Epithelial cell of esophagus (primary cell): Measurements from ENCODE around the gene FSIP2.

ENCODE experiments used
- DNase-seq: peaks from one replicate; pipeline ENCODE4 v3.0.0; 2010; ENCODE audit warnings: low read depth
- H3K4me3 ChIP-seq: 2 replicates; pipeline ENCODE4 v1.5.1; 2011; ENCODE audit warnings: mild to moderate bottlenecking, low read length, control low read depth
- TF ChIP-seq, protein P1 (sequence below): IDR thresholded peaks from 2 replicates; pipeline ENCODE4 v1.5.1; 2011; ENCODE audit warnings: low read depth, mild to moderate bottlenecking, low read length, control low read depth, inconsistent platforms; ENCODE audit not compliant: insufficient read depth; ENCODE audit errors: missing control alignments

The FSIP2 gene

DNA sequence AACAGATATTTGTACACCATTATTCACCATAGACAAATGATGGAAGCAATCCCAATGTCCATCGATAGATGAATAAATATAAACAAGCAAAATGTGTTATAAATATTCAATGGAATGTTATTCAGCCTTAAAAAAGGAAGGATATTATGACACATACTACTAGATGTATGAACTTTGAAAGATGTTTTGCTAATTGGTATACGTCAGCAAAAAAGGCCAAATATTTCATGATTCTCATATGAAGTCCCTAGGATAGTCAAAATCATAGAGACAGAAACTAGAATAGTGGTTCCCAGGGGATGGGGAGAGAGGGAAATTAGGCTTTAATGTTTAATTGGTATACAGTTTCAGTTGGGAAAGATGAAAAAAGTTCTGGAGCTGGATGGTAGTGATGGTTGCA is 85.2 kb downstream of the FSIP2 start:
- TF ChIP-seq, protein P1, sequence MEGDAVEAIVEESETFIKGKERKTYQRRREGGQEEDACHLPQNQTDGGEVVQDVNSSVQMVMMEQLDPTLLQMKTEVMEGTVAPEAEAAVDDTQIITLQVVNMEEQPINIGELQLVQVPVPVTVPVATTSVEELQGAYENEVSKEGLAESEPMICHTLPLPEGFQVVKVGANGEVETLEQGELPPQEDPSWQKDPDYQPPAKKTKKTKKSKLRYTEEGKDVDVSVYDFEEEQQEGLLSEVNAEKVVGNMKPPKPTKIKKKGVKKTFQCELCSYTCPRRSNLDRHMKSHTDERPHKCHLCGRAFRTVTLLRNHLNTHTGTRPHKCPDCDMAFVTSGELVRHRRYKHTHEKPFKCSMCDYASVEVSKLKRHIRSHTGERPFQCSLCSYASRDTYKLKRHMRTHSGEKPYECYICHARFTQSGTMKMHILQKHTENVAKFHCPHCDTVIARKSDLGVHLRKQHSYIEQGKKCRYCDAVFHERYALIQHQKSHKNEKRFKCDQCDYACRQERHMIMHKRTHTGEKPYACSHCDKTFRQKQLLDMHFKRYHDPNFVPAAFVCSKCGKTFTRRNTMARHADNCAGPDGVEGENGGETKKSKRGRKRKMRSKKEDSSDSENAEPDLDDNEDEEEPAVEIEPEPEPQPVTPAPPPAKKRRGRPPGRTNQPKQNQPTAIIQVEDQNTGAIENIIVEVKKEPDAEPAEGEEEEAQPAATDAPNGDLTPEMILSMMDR: no peak
- no peak for DNase-seq
- H3K4me3 ChIP-seq: no peak overlapping the region

DNA sequence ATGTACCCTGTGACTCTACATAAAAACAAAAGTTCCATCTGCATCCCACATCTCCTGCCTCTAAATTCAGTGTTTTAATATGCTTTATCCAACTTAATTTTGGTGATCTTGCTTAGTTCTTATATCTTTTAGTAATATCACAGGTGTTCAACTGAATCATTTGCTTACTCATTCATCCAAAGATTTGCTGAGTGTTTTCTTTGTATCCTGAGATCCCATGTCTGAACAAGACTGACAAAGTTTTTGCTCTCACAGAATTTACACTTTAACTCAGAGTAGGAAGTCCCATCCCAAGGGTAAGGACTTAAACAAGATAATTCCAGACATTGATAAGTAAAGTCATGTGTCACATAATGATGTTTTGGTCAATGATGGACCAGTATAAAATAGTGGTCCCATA is 87.0 kb downstream of the FSIP2 start:
- TF ChIP-seq, protein P1: no peak
- peak; percentile 50 for DNase-seq
- H3K4me3 ChIP-seq: no peak overlapping the region

DNA sequence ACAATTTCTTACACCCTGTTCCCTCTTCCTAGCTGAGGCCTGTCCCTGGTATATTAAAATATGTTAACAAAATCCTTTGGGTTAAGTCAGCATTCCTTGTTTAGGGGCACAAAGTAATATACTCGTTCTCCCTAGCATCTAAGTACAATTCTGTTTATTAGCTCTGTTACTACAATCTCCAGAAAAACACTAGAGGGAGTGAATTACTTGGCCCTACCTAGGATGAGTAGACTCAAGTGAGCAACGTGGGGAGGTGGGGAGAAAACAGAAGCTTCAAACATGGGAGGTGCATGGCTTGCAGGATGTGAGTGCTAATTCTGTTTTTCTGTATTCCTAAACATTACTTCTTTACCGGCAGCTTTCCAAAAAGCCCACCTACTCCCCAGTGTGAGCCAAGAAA is 89.7 kb downstream of the FSIP2 start:
- no peak for DNase-seq
- no peak overlapping the region for H3K4me3 ChIP-seq
- TF ChIP-seq, protein P1: no peak

DNA sequence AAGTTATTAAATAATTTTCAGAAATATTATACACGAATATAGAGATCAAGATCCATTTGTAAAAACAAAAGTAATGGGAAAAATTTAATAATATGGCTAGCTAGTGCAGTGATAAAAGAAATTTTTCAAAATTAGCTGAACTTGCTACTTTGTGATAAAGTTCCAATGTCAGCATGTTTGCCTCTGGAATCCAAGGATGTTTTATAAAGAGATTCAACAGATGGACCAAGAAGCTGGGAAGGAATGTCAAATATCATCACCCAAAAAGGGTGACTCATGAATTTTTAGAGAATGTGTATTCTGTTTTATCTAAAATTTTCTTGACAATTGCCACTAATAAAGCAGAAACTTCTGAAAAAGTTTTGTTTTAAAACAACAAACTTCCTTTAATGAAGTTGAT is 95.3 kb downstream of the FSIP2 start:
- H3K4me3 ChIP-seq: no peak overlapping the region
- TF ChIP-seq, protein P1: no peak

DNA sequence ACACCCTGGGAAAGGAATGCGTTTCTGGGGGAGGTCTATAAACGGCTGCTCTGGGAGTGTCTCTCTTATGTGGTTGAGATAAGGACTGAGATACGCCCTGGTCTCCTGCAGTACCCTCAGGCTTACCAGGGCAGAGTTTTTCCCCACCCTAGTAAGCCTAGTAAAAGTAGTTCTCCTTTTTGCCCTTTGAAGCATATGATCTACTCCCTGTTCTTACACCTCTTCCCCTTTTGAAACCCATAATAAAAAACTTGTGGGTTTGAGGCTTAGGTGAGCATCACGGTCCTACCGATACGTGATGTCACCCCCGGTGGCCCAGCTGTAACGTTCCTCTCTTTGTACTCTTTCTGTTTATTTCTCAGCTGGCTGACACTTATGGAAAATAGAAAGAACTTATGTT is 97.4 kb downstream of the FSIP2 start:
- H3K4me3 ChIP-seq: no peak overlapping the region
- TF ChIP-seq, protein P1: no peak
- no peak for DNase-seq

More for the DNA sequence above, 95.3 kb downstream of the FSIP2 start:
- no peak for DNase-seq

DNA sequence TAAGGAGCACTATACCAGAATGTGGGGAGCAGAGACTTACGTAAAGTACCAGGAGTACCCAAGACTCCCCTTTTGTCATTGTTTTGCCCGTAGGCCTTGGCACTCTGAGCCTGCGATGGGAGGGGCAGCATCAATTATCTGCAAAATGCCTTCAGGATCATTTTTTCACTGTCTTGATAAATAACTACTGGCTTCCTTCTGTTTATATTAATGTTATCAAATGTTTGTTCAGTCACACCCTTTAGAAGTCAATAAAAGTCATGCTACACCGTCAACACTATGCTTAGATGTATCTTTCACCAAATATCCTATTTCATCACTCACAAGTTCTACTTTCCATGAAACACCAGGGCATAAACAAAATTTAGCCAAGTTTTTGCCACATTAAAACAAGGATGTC is 116.3 kb downstream of the FSIP2 start:
- TF ChIP-seq, protein P1: no peak

DNA sequence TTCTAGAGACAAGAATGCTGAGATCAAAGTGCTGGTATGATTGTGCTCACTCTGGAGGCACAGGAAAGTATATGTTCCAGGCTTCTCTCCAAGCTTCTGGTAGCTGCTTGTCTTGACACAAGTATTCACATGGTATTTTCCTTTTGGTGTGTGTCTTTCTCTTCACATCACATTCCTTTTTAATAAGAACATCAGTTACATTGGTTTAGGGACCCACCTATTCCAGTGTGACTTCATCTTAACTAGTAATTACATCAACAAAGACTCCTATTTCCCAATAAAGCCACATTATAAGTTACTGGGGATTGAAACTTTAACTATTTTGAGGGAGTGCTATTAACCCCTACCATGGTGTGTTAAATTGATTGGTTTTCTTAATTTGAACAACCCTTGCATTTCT is 119.1 kb downstream of the FSIP2 start:
- H3K4me3 ChIP-seq: no peak overlapping the region
- TF ChIP-seq, protein P1: no peak
- DNase-seq: peak; percentile 80

More for the DNA sequence above, 116.3 kb downstream of the FSIP2 start:
- H3K4me3 ChIP-seq: no peak overlapping the region
- no peak for DNase-seq
